Fibroblast of lung (primary cell): ENCODE results near the gene SLC27A1.
"Not testable (repeated sequence)": the region's sequence is repeated elsewhere in the genome, so short reads cannot be mapped to it uniquely, and the experiment has no call there.

Source experiments
- CTCF ChIP-seq, 2 donors: IDR thresholded peaks in 1 of 2; conservative IDR thresholded peaks in 1 of 2; 1 replicate in 1 of 2; 2 replicates in 1 of 2; pipeline ENCODE4 v1.5.1; 2011 to 2012; ENCODE audit warnings: low read length in 2 of 2, control low read depth in 1 of 2, inconsistent platforms in 1 of 2, low read depth in 1 of 2, mild to moderate bottlenecking in 1 of 2
- EZH2 ChIP-seq: IDR thresholded peaks from 2 replicates; pipeline ENCODE4 v1.5.1; 2012; ENCODE audit warnings: low read length, control low read depth, mild to moderate bottlenecking; ENCODE audit errors: missing control alignments

DNA sequence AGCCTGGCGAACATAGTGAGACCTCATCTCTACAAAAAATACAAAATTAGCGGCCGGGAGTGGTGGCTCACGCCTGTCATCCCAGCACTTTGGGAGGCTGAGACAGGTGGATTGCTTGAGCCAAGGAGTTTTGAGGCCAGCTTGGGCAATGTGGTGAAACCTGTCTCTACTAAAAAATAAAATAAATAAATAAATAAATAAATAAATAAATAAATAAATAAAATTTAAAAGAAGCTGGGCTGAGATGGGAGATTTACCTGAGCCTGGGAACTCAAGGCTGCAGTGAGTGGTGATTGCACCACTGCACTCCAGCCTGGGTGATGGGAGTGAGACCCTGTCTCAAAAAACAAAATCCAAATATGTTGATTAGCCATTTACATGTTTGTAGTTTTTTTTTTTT, 82.4 kb downstream of the SLC27A1 start:
- not testable (repeated sequence) for TF ChIP-seq EZH2; CTCF (conservative IDR thresholded peaks at IDR 0.05 in 1 of 2, IDR thresholded peaks at IDR 0.05 in 1 of 2; ENCODE audit: low read depth in 1 of 2, low read length in 2 of 2)
